ENCODE measurements around the gene KRT71.

KRT71 gene

DNA sequence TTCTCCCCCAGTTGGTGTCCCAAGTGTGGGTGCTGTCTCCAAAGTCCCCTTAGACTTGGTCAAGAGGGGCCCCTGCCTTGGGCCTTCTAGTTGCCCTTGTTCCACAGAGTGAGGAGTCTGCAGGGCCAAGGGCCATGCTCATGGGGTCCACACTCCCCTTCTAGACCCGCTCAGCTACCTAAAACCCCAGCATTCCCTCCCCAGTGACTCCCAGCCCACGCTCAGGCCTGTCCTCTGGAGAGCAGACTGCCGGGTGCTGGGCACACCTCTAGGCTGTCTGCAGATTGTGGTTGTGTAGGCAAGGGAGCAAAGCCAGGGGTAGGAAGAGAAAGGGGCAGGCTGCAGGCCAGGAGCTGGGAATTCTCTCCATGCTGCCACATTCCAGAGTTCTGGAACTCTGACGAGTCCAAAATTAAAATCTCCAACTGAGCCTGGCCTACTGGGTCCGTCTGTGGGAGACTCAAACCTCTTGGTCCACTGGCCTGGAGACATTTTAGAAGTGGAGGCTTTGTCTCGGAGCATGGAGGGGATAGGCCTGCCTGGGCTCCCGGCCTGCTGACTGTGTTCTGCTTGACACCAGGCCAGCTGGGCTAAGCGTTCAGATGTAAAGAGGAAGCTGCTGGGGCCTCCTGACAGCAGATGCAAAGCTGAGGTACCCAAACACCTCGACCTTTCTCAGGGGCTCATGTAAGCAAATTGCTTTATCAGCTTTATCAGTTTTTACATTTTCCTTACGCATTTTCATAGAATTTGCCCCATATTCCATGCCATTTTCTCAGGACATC, 19.1 kb downstream of the KRT71 start:
- H3K27me3 ChIP-seq, result peaks cover 7% of the 10 kb centered on the region
- no peaks in the 10 kb centered on the region for H3K36me3 ChIP-seq
- H3K4me3 ChIP-seq (ENCODE audit: low read depth in 1 of 2, low read length in 1 of 2), result no peak overlapping the region
- no peak overlapping the region for H3K27ac ChIP-seq
- no peaks in the 10 kb centered on the region for H3K9me3 ChIP-seq
- H3K4me1 ChIP-seq (ENCODE audit: control insufficient read depth in 1 of 2, insufficient read depth in 1 of 2, low read depth in 1 of 2, low read length in 1 of 2), result no peaks in the 10 kb centered on the region
- TF ChIP-seq CTCF (IDR thresholded peaks at IDR 0.05), result no peak

GRCh38 chr12:52532636-52533035, 20.3 kb downstream of the KRT71 start:
- no peak overlapping the region for H3K4me3 ChIP-seq (ENCODE audit: low read depth in 1 of 2, low read length in 1 of 2)
- no peak overlapping the region for H3K27ac ChIP-seq
- no peaks in the 10 kb centered on the region for H3K4me1 ChIP-seq (ENCODE audit: control insufficient read depth in 1 of 2, insufficient read depth in 1 of 2, low read depth in 1 of 2, low read length in 1 of 2)
- no peaks in the 10 kb centered on the region for H3K9me3 ChIP-seq
- TF ChIP-seq CTCF (IDR thresholded peaks at IDR 0.05), result no peak
- H3K36me3 ChIP-seq, result no peaks in the 10 kb centered on the region
- peaks cover 7% of the 10 kb centered on the region for H3K27me3 ChIP-seq

DNA sequence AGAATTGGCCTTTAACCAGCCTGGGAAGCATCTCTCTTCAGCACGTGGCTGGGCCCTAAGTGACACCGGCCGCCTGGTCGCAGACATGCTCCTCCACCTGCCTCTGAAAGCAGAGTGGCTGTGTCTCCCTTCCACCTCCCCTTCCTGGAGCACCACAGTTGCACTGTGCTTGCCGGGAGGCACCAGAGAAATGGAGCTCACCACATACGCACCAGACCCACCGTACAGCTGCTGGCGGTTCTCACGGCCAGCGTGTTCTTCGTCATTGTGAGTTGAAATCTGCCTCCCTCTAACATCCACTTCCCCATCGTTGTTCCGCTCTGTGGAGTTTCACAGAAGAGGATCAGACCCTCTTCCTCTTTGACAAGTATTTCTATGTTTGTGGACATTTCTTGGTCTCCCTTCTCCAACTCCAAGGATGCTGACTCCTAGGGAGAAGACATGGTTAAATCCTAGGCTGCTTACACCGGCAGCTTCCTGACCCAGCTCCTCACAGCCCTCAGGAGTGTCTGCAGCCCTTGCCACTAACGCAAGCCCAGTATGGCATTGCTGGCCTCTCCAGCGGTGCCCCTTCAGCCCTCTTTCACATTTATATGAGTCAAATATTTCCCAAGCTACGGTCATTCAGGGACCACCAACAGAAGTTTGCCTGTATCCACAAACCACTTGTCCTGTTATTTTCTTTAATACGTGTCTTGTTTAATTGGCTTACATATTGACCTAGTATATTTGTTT, 21.2 kb downstream of the KRT71 start:
- Histone ChIP-seq H3K9me3 (no peaks in the 10 kb centered on the region), H3K27ac (no peak overlapping the region), H3K4me3 (ENCODE audit: low read depth in 1 of 2, low read length in 1 of 2) (no peak overlapping the region), H3K27me3 (peaks cover 4% of the 10 kb centered on the region), H3K36me3 (no peaks in the 10 kb centered on the region), H3K4me1 (ENCODE audit: control insufficient read depth in 1 of 2, insufficient read depth in 1 of 2, low read depth in 1 of 2, low read length in 1 of 2) (no peaks in the 10 kb centered on the region)
- no peak for TF ChIP-seq CTCF (IDR thresholded peaks at IDR 0.05)

- Histone ChIP-seq H3K4me1 (ENCODE audit: control insufficient read depth in 1 of 2, insufficient read depth in 1 of 2, low read depth in 1 of 2, low read length in 1 of 2) (no peaks in the 10 kb centered on the region), H3K27ac (no peak overlapping the region), H3K27me3 (peaks cover 4% of the 10 kb centered on the region), H3K4me3 (ENCODE audit: low read depth in 1 of 2, low read length in 1 of 2) (no peak overlapping the region), H3K36me3 (no peaks in the 10 kb centered on the region), H3K9me3 (no peaks in the 10 kb centered on the region)
- TF ChIP-seq CTCF (IDR thresholded peaks at IDR 0.05), result no peak
These were observed 22.0 kb downstream of the KRT71 start for GRCh38 chr12:52530905-52531304.

DNA sequence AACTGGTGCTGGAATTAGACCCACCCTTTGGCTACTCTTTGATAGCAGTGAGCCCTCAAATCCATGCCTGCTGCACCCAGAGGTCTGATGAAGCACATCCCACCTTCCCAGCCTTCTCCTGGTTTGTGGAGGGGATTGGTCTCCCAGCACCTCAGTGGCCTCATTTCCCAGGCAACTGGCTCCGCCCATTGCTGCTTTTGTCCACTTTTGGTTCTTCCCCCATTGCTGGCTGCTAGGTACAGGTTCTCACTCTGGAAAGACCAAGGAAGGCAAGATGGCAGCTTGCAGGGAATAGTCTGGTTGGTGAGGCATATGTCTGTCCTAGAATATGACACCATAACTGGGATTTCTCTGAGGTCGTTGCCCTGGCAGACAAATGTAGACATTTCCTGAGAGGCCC, 22.6 kb downstream of the KRT71 start:
- Histone ChIP-seq H3K9me3 (no peaks in the 10 kb centered on the region), H3K4me1 (ENCODE audit: control insufficient read depth in 1 of 2, insufficient read depth in 1 of 2, low read depth in 1 of 2, low read length in 1 of 2) (no peaks in the 10 kb centered on the region), H3K27ac (no peak overlapping the region), H3K27me3 (peaks cover 4% of the 10 kb centered on the region), H3K4me3 (ENCODE audit: low read depth in 1 of 2, low read length in 1 of 2) (no peak overlapping the region), H3K36me3 (no peaks in the 10 kb centered on the region)
- no peak for TF ChIP-seq CTCF (IDR thresholded peaks at IDR 0.05)

All from neutrophil (primary cell).